ENCODE results near the gene OXSR1. TPM values are rescaled to one million over a fixed set of nuclear protein-coding genes. Genes with fewer than 3 reads are reported as not detected.

OXSR1 gene
- total and polyA plus RNA-seq, 8 donors, result 26.4 to 53.9 (median 43.0) TPM

GRCh38 chr3:38260474-38260873 lies 95.1 kb downstream of the OXSR1 start:
- Histone ChIP-seq H3K4me3 (no peak overlapping the region), H3K27ac (no peak overlapping the region), H3K4me1 (no peaks in the 10 kb centered on the region), H3K9me3 (no peaks in the 10 kb centered on the region), H3K36me3 (no peaks in the 10 kb centered on the region), H3K27me3 (no peaks in the 10 kb centered on the region)
- DNase-seq (no peak), ATAC-seq (no peak)
- intact Hi-C loops (cut with DNase I), result no loop called here
- TF ChIP-seq CTCF (IDR thresholded peaks at IDR 0.05), result no peak

DNA sequence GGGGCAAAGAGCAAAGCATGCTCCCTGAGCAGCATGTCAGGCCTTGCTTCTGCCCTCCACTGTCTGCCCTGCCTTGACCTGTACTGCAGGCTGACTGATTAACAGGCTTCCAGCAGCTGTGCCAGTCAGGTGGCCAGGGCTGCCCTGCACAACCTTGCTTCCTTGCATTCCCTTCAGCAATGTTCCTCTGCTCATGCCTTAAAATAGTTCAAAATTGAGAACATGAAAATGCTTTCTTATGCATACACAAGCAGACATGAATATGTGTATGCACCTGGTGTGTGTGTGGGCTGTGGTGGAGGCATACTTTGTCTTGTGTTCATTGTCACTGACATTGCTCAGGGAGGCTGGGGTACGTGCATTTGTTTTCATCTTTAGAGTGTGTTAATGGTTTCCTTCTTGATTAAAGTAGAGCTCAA lies 99.0 kb downstream of the OXSR1 start:
- DNase-seq (no peak), ATAC-seq (no peak)
- Histone ChIP-seq H3K4me1 (peaks cover 0 to 9% of the 10 kb centered on the region in 2 donors), H3K4me3 (no peak overlapping the region), H3K27me3 (no peaks in the 10 kb centered on the region), H3K9me3 (no peaks in the 10 kb centered on the region), H3K27ac (no peak overlapping the region), H3K36me3 (no peaks in the 10 kb centered on the region)
- intact Hi-C loops (cut with DNase I), result no loop called here
- TF ChIP-seq CTCF (IDR thresholded peaks at IDR 0.05), result no peak

DNA sequence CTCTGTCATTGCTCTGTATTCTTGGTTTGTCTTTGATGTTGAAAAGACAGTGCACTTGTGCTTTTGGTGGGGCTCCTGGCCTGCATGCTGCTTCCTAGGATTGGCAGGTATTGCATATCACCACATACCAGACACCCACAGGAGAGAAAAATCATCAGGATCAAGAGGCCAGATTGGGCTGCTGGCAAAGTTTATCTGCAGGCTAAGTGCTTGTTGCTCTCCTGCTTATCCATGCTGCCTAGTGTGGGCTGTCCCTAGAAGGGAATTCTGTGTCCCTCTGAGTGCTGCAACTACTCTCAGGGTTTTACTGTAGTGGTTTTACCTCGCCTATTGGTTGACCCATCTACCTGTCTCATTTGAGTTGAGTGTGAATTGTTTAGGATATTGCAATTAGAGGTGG lies 99.4 kb downstream of the OXSR1 start:
- Histone ChIP-seq H3K4me1 (peaks cover 0 to 9% of the 10 kb centered on the region in 2 donors), H3K27ac (no peak overlapping the region), H3K9me3 (no peaks in the 10 kb centered on the region), H3K27me3 (no peaks in the 10 kb centered on the region), H3K36me3 (no peaks in the 10 kb centered on the region), H3K4me3 (no peak overlapping the region)
- DNase-seq (no peak), ATAC-seq (no peak)
- no peak for TF ChIP-seq CTCF (IDR thresholded peaks at IDR 0.05)
- intact Hi-C loops (cut with DNase I), result no loop called here

GRCh38 chr3:38265604-38266307 lies 100.4 kb downstream of the OXSR1 start, which contains the start of gene SLC22A13:
TSS of gene SLC22A13 (plus strand) at chr3:38265812. CDS start at chr3:38265861, 49 bp downstream.
- no peak within 1 kb of the TSS for H3K4me3 ChIP-seq
- H3K9me3 ChIP-seq, result no peaks in the 10 kb centered on the region
- peak in 1 of 4 donors; percentile 50 for DNase-seq
- H3K27me3 ChIP-seq, result no peaks in the 10 kb centered on the region
- ATAC-seq, result no peak
- intact Hi-C loops (cut with DNase I), result no loop called here
- no peaks in the 10 kb centered on the region for H3K36me3 ChIP-seq
- TF ChIP-seq CTCF (IDR thresholded peaks at IDR 0.05), result no peak
- H3K27ac ChIP-seq, result no peak within 1 kb of the TSS
- peaks cover 0 to 9% of the 10 kb centered on the region in 2 donors for H3K4me1 ChIP-seq

GRCh38 chr3:38266810-38267209 lies 101.5 kb downstream of the OXSR1 start:
- Histone ChIP-seq H3K4me3 (no peak overlapping the region), H3K27me3 (no peaks in the 10 kb centered on the region), H3K9me3 (no peaks in the 10 kb centered on the region), H3K4me1 (peaks cover 0 to 9% of the 10 kb centered on the region in 2 donors), H3K36me3 (no peaks in the 10 kb centered on the region), H3K27ac (no peak overlapping the region)
- TF ChIP-seq CTCF (IDR thresholded peaks at IDR 0.05), result no peak
- DNase-seq (no peak), ATAC-seq (no peak)
- intact Hi-C loops (cut with DNase I), result no loop called here
